ENCODE measurements around the gene RPEL1.

The RPEL1 gene

GRCh38 chr10:103282961-103283360, 37.3 kb downstream of the RPEL1 start:
- no peak for FAIRE-seq

GRCh38 chr10:103284170-103284569, 38.5 kb downstream of the RPEL1 start:
- no peak for FAIRE-seq

- no peak for FAIRE-seq
These were observed 42.3 kb downstream of the RPEL1 start for GRCh38 chr10:103287992-103288391.

GRCh38 chr10:103291588-103291987, 45.9 kb downstream of the RPEL1 start:
- FAIRE-seq, result no peak

GRCh38 chr10:103295374-103296015, 49.8 kb downstream of the RPEL1 start:
- no peak for FAIRE-seq
